OCI-LY1 (cell line): ENCODE results near the gene MPP2.
"Not testable (repeated sequence)": the region's sequence is repeated elsewhere in the genome, so short reads cannot be mapped to it uniquely, and the experiment has no call there.

Experiments
- H2AFZ ChIP-seq: fragments of 200-600 bp; sonication (generic), shearing (Covaris generic); 2 replicates; pipeline ENCODE4 v1.6.0; 2014; ENCODE audit warnings: antibody characterized with exemption, mild to moderate bottlenecking, low read length
- H3F3A ChIP-seq: fragments of 200-600 bp; sonication (generic), shearing (Covaris generic); 2 replicates; pipeline ENCODE4 v1.6.0; 2014; ENCODE audit warnings: mild to moderate bottlenecking, antibody characterized with exemption, low read length, moderate library complexity; ENCODE audit not compliant: insufficient read depth
- H3K27ac ChIP-seq: fragments of 200-600 bp; sonication (generic); 2 replicates; pipeline ENCODE4 v1.5.1; 2014; ENCODE audit warnings: low read length, mixed run types, mild to moderate bottlenecking, low read depth; ENCODE audit not compliant: poor library complexity, severe bottlenecking
- H3K27me3 ChIP-seq: fragments of 200-600 bp; sonication (generic); 2 replicates; pipeline ENCODE4 v1.6.0; 2014; ENCODE audit warnings: antibody characterized with exemption, mild to moderate bottlenecking, low read length, moderate library complexity; ENCODE audit not compliant: insufficient read depth
- H3K36me3 ChIP-seq: fragments of 200-600 bp; sonication (generic); 2 replicates; pipeline ENCODE4 v1.6.1; 2014; ENCODE audit warnings: mild to moderate bottlenecking, antibody characterized with exemption, low read length, moderate library complexity, mixed read lengths; ENCODE audit not compliant: insufficient read depth
- H3K4me1 ChIP-seq: fragments of 200-600 bp; sonication (generic); 2 replicates; pipeline ENCODE4 v1.5.1; 2014; ENCODE audit warnings: mild to moderate bottlenecking, low read length, moderate library complexity; ENCODE audit not compliant: insufficient read depth, severe bottlenecking
- H3K4me2 ChIP-seq: fragments of 200-600 bp; sonication (generic), shearing (Covaris generic); 2 replicates; pipeline ENCODE4 v1.6.1; 2014; ENCODE audit warnings: low read length
- H3K4me3 ChIP-seq: fragments of 200-600 bp; sonication (generic); 2 replicates; pipeline ENCODE4 v1.5.1; 2014; ENCODE audit warnings: low read length, low read depth, mild to moderate bottlenecking, mixed read lengths; ENCODE audit not compliant: poor library complexity, severe bottlenecking
- H3K79me2 ChIP-seq: fragments of 200-600 bp; shearing (Covaris generic); 2 replicates; pipeline ENCODE4 v1.6.1; 2016; ENCODE audit warnings: mixed run types, low read length, mixed read lengths; ENCODE audit not compliant: insufficient read depth
- H3K9ac ChIP-seq: fragments of 200-600 bp; sonication (generic), shearing (Covaris generic); 2 replicates; pipeline ENCODE4 v1.6.1; 2014; ENCODE audit warnings: mild to moderate bottlenecking, low read length, mixed read lengths
- H3K9me2 ChIP-seq: fragments of 200-600 bp; sonication (generic), shearing (Covaris generic); 2 replicates; pipeline ENCODE4 v1.6.1; 2014; ENCODE audit warnings: low read depth, mild to moderate bottlenecking, low read length, mixed read lengths
- H3K9me3 ChIP-seq: fragments of 200-600 bp; shearing (Covaris generic); 2 replicates; pipeline ENCODE4 v1.6.1; 2014; ENCODE audit warnings: low read length, mixed read lengths
- H4K20me1 ChIP-seq: fragments of 200-600 bp; sonication (generic), shearing (Covaris generic); 2 replicates; pipeline ENCODE4 v1.6.0; 2016; ENCODE audit warnings: mild to moderate bottlenecking, low read length; ENCODE audit not compliant: insufficient read depth
- CTCF ChIP-seq: fragments of 200-600 bp; sonication (generic), shearing (Covaris generic); IDR thresholded peaks from 2 replicates; pipeline ENCODE4 v1.5.1; 2017; ENCODE audit warnings: mild to moderate bottlenecking, antibody characterized with exemption, low read length, moderate library complexity, mixed read lengths
- EZH2 ChIP-seq: fragments of 200-600 bp; sonication (generic), shearing (Covaris generic); IDR thresholded peaks from 2 replicates; pipeline ENCODE4 v1.8.0; 2017; ENCODE audit warnings: borderline replicate concordance, mixed run types, mild to moderate bottlenecking, antibody characterized with exemption, low read length, moderate library complexity, mixed read lengths

Gene MPP2

GRCh38 chr17:43845766-43846165, 61.6 kb downstream of the MPP2 start:
- TF ChIP-seq EZH2 (no peak), CTCF (no peak)
- no peak overlapping the region for H3K4me2 ChIP-seq

GRCh38 chr17:43844241-43844640, 63.1 kb downstream of the MPP2 start:
- TF ChIP-seq EZH2 (no peak), CTCF (no peak)

More at GRCh38 chr17:43845766-43846165, 61.6 kb downstream of the MPP2 start:
- Histone ChIP-seq H3K79me2 (no peaks in the 10 kb centered on the region), H2AFZ (no peak overlapping the region), H3K36me3 (no peaks in the 10 kb centered on the region), H3K4me1 (no peaks in the 10 kb centered on the region), H3K9ac (no peak overlapping the region), H3K9me2 (no peaks in the 10 kb centered on the region), H4K20me1 (no peaks in the 10 kb centered on the region), H3F3A (no peaks in the 10 kb centered on the region), H3K9me3 (no peaks in the 10 kb centered on the region), H3K27me3 (no peaks in the 10 kb centered on the region), H3K4me3 (no peak overlapping the region), H3K27ac (no peak overlapping the region)

GRCh38 chr17:43842975-43843325, 64.4 kb downstream of the MPP2 start:
- Histone ChIP-seq H3K9me3 (no peaks in the 10 kb centered on the region), H3K9me2 (no peaks in the 10 kb centered on the region), H4K20me1 (no peaks in the 10 kb centered on the region), H2AFZ (no peak overlapping the region), H3K4me1 (no peaks in the 10 kb centered on the region), H3F3A (no peaks in the 10 kb centered on the region), H3K79me2 (no peaks in the 10 kb centered on the region), H3K4me2 (no peak overlapping the region), H3K27ac (no peak overlapping the region), H3K27me3 (0 out of 2 replicates have a peak, but pooled peaks cover 9% of the 10 kb centered on the region), H3K9ac (no peak overlapping the region), H3K36me3 (no peaks in the 10 kb centered on the region), H3K4me3 (no peak overlapping the region)
- TF ChIP-seq CTCF (no peak), EZH2 (no peak)

More at GRCh38 chr17:43844241-43844640, 63.1 kb downstream of the MPP2 start:
- Histone ChIP-seq H2AFZ (no peak overlapping the region), H3K4me3 (no peak overlapping the region), H3K9me3 (no peaks in the 10 kb centered on the region), H3K79me2 (no peaks in the 10 kb centered on the region), H3K9me2 (no peaks in the 10 kb centered on the region), H3K36me3 (no peaks in the 10 kb centered on the region), H4K20me1 (no peaks in the 10 kb centered on the region), H3K27me3 (0 out of 2 replicates have a peak, but pooled peaks cover 9% of the 10 kb centered on the region), H3K9ac (no peak overlapping the region), H3K27ac (no peak overlapping the region), H3K4me2 (no peak overlapping the region), H3F3A (no peaks in the 10 kb centered on the region), H3K4me1 (no peaks in the 10 kb centered on the region)

GRCh38 chr17:43842091-43842974, 65.0 kb downstream of the MPP2 start:
- H3K9ac ChIP-seq, H3K27ac ChIP-seq, H3K9me3 ChIP-seq, H3K4me3 ChIP-seq, H3K36me3 ChIP-seq, H3K27me3 ChIP-seq, H3F3A ChIP-seq, H3K4me2 ChIP-seq, H3K4me1 ChIP-seq, H3K9me2 ChIP-seq, H3K79me2 ChIP-seq, H2AFZ ChIP-seq, H4K20me1 ChIP-seq: not testable (repeated sequence)
